Mononuclear cell (primary cell): Measurements from ENCODE around the gene NUDT12. TPM values are rescaled to one million over a fixed set of nuclear protein-coding genes. Genes with fewer than 3 reads are reported as not detected.

ENCODE experiments used
- H3K27me3 ChIP-seq: 2 replicates; pipeline ENCODE4 v1.6.0; 2011; ENCODE audit warnings: low read length, control low read depth; ENCODE audit not compliant: insufficient read depth
- H3K4me1 ChIP-seq: 2 replicates; pipeline ENCODE4 v1.5.1; 2011; ENCODE audit warnings: mild to moderate bottlenecking, low read length, control low read depth; ENCODE audit not compliant: insufficient read depth
- H3K4me3 ChIP-seq: 2 replicates; pipeline ENCODE4 v1.5.1; 2011; ENCODE audit warnings: mild to moderate bottlenecking, low read length, moderate library complexity
- H3K9me3 ChIP-seq: 2 replicates; pipeline ENCODE4 v1.5.1; 2011; ENCODE audit warnings: low read depth, mild to moderate bottlenecking, control low read depth, low read length
- total RNA-seq: library from RNA; depleted of rRNA; stranded (reverse); fragments of >200 nt; gene quantifications from one replicate; pipeline ENCODE4 v1.2.3, GENCODE V29; 2012

The NUDT12 gene
- total RNA-seq, 1 donor = 1.4 TPM

- no peaks in the 10 kb centered on the region for H3K27me3 ChIP-seq
Observed at GRCh38 chr5:103519550-103519949, 43.0 kb downstream of the NUDT12 start.

GRCh38 chr5:103514371-103514770 is 48.2 kb downstream of the NUDT12 start:
- no peak overlapping the region for H3K4me3 ChIP-seq
- no peaks in the 10 kb centered on the region for H3K27me3 ChIP-seq
- H3K9me3 ChIP-seq = no peaks in the 10 kb centered on the region
- H3K4me1 ChIP-seq = no peaks in the 10 kb centered on the region

More at GRCh38 chr5:103519550-103519949, 43.0 kb downstream of the NUDT12 start:
- Histone ChIP-seq H3K9me3 (no peaks in the 10 kb centered on the region), H3K4me3 (no peak overlapping the region), H3K4me1 (no peaks in the 10 kb centered on the region)

GRCh38 chr5:103513701-103514100 is 48.9 kb downstream of the NUDT12 start:
- no peak overlapping the region for H3K4me3 ChIP-seq
- no peaks in the 10 kb centered on the region for H3K27me3 ChIP-seq
- H3K9me3 ChIP-seq = no peaks in the 10 kb centered on the region
- H3K4me1 ChIP-seq = no peaks in the 10 kb centered on the region

GRCh38 chr5:103512500-103512899 is 50.1 kb downstream of the NUDT12 start:
- Histone ChIP-seq H3K27me3 (no peaks in the 10 kb centered on the region), H3K4me3 (no peak overlapping the region), H3K4me1 (no peaks in the 10 kb centered on the region), H3K9me3 (no peaks in the 10 kb centered on the region)

GRCh38 chr5:103511554-103511885 is 51.1 kb downstream of the NUDT12 start:
- H3K27me3 ChIP-seq = no peaks in the 10 kb centered on the region
- H3K4me1 ChIP-seq = no peaks in the 10 kb centered on the region
- no peak overlapping the region for H3K4me3 ChIP-seq
- no peaks in the 10 kb centered on the region for H3K9me3 ChIP-seq

- Histone ChIP-seq H3K4me1 (no peaks in the 10 kb centered on the region), H3K9me3 (peaks cover 1% of the 10 kb centered on the region), H3K4me3 (no peak overlapping the region), H3K27me3 (no peaks in the 10 kb centered on the region)
Observed at GRCh38 chr5:103510851-103511553, 51.6 kb downstream of the NUDT12 start.

GRCh38 chr5:103505581-103506305 is 56.8 kb downstream of the NUDT12 start:
- no peak overlapping the region for H3K4me3 ChIP-seq
- H3K27me3 ChIP-seq = peaks cover 2% of the 10 kb centered on the region
- peaks cover 8% of the 10 kb centered on the region for H3K9me3 ChIP-seq
- no peaks in the 10 kb centered on the region for H3K4me1 ChIP-seq

GRCh38 chr5:103503066-103503465 is 59.5 kb downstream of the NUDT12 start:
- Histone ChIP-seq H3K4me3 (no peak overlapping the region), H3K4me1 (no peaks in the 10 kb centered on the region), H3K9me3 (peaks cover 8% of the 10 kb centered on the region), H3K27me3 (peaks cover 2% of the 10 kb centered on the region)

GRCh38 chr5:103502662-103503061 is 59.9 kb downstream of the NUDT12 start:
- no peaks in the 10 kb centered on the region for H3K4me1 ChIP-seq
- peaks cover 2% of the 10 kb centered on the region for H3K27me3 ChIP-seq
- peaks cover 8% of the 10 kb centered on the region for H3K9me3 ChIP-seq

More at GRCh38 chr5:103502662-103503061, 59.9 kb downstream of the NUDT12 start:
- H3K4me3 ChIP-seq = no peak overlapping the region
